Measurements from ENCODE around the gene C3AR1.
A peak's percentile ranks its signal among the peaks of the same experiment; 100 is the strongest.
"Not testable (repeated sequence)": the region's sequence is repeated elsewhere in the genome, so short reads cannot be mapped to it uniquely, and the experiment has no call there.

C3AR1 gene

GRCh38 chr12:8088574-8088973, 22.4 kb upstream of the C3AR1 start:
- no peak for DNase-seq (ENCODE audit: low read depth)
- H3K4me3 ChIP-seq (ENCODE audit: low read depth, low read length), result no peak overlapping the region
- TF ChIP-seq CTCF (conservative IDR thresholded peaks at IDR 0.05; ENCODE audit: low read depth, low read length), result no peak

- no peak overlapping the region for H3K4me3 ChIP-seq (ENCODE audit: low read depth, low read length)
- DNase-seq (ENCODE audit: low read depth), result peak; percentile 10
- TF ChIP-seq CTCF (conservative IDR thresholded peaks at IDR 0.05; ENCODE audit: low read depth, low read length), result no peak
Measured at GRCh38 chr12:8087666-8088065, 21.5 kb upstream of the C3AR1 start.

- not testable (repeated sequence) for H3K4me3 ChIP-seq (ENCODE audit: low read depth, low read length); DNase-seq (ENCODE audit: low read depth)
Measured at GRCh38 chr12:8084351-8084750, 18.2 kb upstream of the C3AR1 start.

- no peak for TF ChIP-seq CTCF (conservative IDR thresholded peaks at IDR 0.05; ENCODE audit: low read depth, low read length)
- DNase-seq (ENCODE audit: low read depth), result no peak
- peak overlapping the region; percentile 99 for H3K4me3 ChIP-seq (ENCODE audit: low read depth, low read length)
Measured at GRCh38 chr12:8082808-8083100, 16.6 kb upstream of the C3AR1 start.

GRCh38 chr12:8081251-8081920, 15.2 kb upstream of the C3AR1 start:
- peak overlapping the region; percentile 99 for H3K4me3 ChIP-seq (ENCODE audit: low read depth, low read length)
- TF ChIP-seq CTCF (conservative IDR thresholded peaks at IDR 0.05; ENCODE audit: low read depth, low read length), result no peak
- no peak for DNase-seq (ENCODE audit: low read depth)

GRCh38 chr12:8080120-8080519, 14.0 kb upstream of the C3AR1 start:
- no peak for TF ChIP-seq CTCF (conservative IDR thresholded peaks at IDR 0.05; ENCODE audit: low read depth, low read length)
- no peak overlapping the region for H3K4me3 ChIP-seq (ENCODE audit: low read depth, low read length)
- no peak for DNase-seq (ENCODE audit: low read depth)

GRCh38 chr12:8078916-8079315, 12.8 kb upstream of the C3AR1 start:
- no peak for TF ChIP-seq CTCF (conservative IDR thresholded peaks at IDR 0.05; ENCODE audit: low read depth, low read length)
- no peak for DNase-seq (ENCODE audit: low read depth)
- no peak overlapping the region for H3K4me3 ChIP-seq (ENCODE audit: low read depth, low read length)

All from choroid plexus epithelial cell (primary cell).